A673 (cell line): ENCODE measurements around the gene SLC10A3. TPM values are rescaled to one million over a fixed set of nuclear protein-coding genes. Genes with fewer than 3 reads are reported as not detected.

Source experiments
- BruUV-seq: library from RNA; stranded (reverse); fragments of 400-500 nt; replicated peaks from 2 replicates; lab custom pipeline; 2021; lab: Mats Ljungman, UMichigan
- CTCF ChIA-PET: fragments of 300-600 bp; sonication (Branson Sonifier 250); formaldehyde crosslinking; loops from one replicate; lab custom pipeline; 2022; ENCODE audit warnings: antibody characterized with exemption; lab: Charles Lee
- POLR2A ChIA-PET: fragments of 300-600 bp; sonication (Branson Sonifier 250); formaldehyde crosslinking; loops from one replicate; lab custom pipeline; 2022; ENCODE audit warnings: antibody characterized with exemption; ENCODE audit not compliant: low non-redundant PET; lab: Charles Lee
- DNase-seq: peaks from one replicate; pipeline ENCODE4 v3.0.0-alpha.2; 2015; ENCODE audit warnings: low spot score
- H3K27ac ChIP-seq: fragments of 200-600 bp; sonication (generic); 2 replicates; pipeline ENCODE4 v1.5.1; 2016; ENCODE audit warnings: mixed run types, low read depth, mild to moderate bottlenecking, mixed read lengths, antibody characterized with exemption, low read length; ENCODE audit not compliant: poor library complexity, severe bottlenecking
- H3K27me3 ChIP-seq: fragments of 200-600 bp; sonication (generic); replicated peaks from 2 replicates; pipeline ENCODE4 v1.6.1; 2017; ENCODE audit warnings: mixed run types, low read depth, mild to moderate bottlenecking, mixed read lengths, antibody characterized with exemption, low read length; ENCODE audit not compliant: insufficient read depth, poor library complexity
- H3K36me3 ChIP-seq: fragments of 200-600 bp; sonication (generic); 2 replicates; pipeline ENCODE4 v1.6.1; 2016; ENCODE audit warnings: mixed run types, mild to moderate bottlenecking, mixed read lengths, antibody characterized with exemption, low read length; ENCODE audit not compliant: insufficient read depth, poor library complexity, severe bottlenecking
- H3K4me1 ChIP-seq: fragments of 200-600 bp; sonication (generic); 2 replicates; pipeline ENCODE4 v1.6.1; 2017; ENCODE audit warnings: mixed run types, mild to moderate bottlenecking, mixed read lengths, antibody characterized with exemption, low read length; ENCODE audit not compliant: insufficient read depth, poor library complexity, severe bottlenecking
- H3K4me3 ChIP-seq: fragments of 200-600 bp; sonication (generic); 2 replicates; pipeline ENCODE4 v1.5.1; 2016; ENCODE audit warnings: low read depth, mixed run types, mild to moderate bottlenecking, mixed read lengths, low read length; ENCODE audit not compliant: poor library complexity, severe bottlenecking
- H3K9me3 ChIP-seq: fragments of 200-600 bp; sonication (generic); 2 replicates; pipeline ENCODE4 v1.6.1; 2016; ENCODE audit warnings: mixed run types, low read depth, mild to moderate bottlenecking, mixed read lengths, antibody characterized with exemption, low read length; ENCODE audit not compliant: poor library complexity, severe bottlenecking
- EZH2 ChIP-seq: fragments of 200-600 bp; sonication (generic); IDR thresholded peaks from 2 replicates; pipeline ENCODE4 v1.6.1; 2017; ENCODE audit warnings: borderline replicate concordance, low read depth, mild to moderate bottlenecking, mixed read lengths, antibody characterized with exemption, low read length; ENCODE audit not compliant: poor library complexity, severe bottlenecking
- intact Hi-C: fragments of 100-400 bp; cut with micrococcal nuclease; formaldehyde crosslinking; loops from one replicate; pipeline ENCODE4 v1.10.0; 2022; ENCODE audit not compliant: unreplicated experiment
- total RNA-seq: library from RNA; stranded (reverse); gene quantifications from 2 replicates; pipeline ENCODE4 v1.2.3, GENCODE V29; 2021
- TF ChIP-seq, protein P1 (sequence below): fragments of 300-800, 200-600 bp; sonication (generic); conservative IDR thresholded peaks from 2 replicates; pipeline ENCODE4 v1.5.1; 2017; ENCODE audit warnings: low read depth, mild to moderate bottlenecking, antibody characterized with exemption, low read length, moderate library complexity, mixed read lengths

The SLC10A3 gene
- total RNA-seq, 1 experiment from 2014 or later = 9.7 TPM

DNA sequence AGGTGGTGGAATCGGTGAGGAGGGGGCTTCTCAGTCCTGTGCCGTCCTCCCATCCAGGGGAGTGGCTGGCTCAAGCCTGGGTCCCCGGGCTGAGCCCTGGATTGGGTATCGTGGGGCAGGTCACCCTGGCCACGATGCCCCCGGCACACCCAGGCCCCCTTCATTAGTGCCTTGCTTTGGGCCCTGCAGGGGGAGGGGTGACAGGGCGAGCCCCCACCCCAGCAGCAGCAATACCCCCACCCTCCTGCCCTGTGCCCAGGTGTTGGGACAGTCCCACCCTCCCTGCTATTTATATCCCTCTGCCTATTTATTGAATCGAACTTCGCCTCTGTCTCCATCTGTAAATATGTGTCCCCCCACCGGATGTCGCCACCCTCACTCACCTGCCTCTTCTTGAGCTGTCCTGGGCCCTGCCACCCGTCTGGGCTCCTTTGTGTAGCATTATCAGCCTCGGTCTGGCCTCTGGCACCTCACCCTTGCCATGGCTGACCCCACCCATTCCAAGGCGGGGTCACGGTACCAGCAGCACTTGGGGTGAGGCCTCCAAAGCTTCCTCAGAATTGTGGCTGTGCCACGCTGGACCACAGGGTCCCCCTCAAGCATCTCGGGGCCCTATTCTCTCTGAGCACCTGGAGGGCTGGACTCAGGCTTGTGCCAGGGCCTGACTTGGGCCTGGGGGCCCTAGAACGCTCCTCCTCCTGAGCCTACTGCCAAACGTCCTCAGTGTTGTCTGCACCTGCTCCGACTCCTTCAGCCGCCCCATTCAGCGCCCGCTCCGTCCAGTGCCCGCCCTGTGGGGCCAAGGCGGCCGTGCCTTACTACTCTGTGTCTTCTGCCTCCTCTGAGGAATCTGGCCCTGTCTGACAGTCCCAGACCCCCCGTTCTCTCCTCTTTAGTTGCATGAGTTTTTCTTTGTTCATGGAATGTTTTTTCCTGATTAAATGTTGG is 17.5 kb downstream of the SLC10A3 start:
- Histone ChIP-seq H3K27me3 (no peaks in the 10 kb centered on the region), H3K9me3 (no peaks in the 10 kb centered on the region), H3K4me3 (no peak overlapping the region), H3K27ac (no peak overlapping the region), H3K4me1 (no peaks in the 10 kb centered on the region), H3K36me3 (peaks cover 5% of the 10 kb centered on the region)
- BruUV-seq = no TSS peak
- TF ChIP-seq, protein P1, sequence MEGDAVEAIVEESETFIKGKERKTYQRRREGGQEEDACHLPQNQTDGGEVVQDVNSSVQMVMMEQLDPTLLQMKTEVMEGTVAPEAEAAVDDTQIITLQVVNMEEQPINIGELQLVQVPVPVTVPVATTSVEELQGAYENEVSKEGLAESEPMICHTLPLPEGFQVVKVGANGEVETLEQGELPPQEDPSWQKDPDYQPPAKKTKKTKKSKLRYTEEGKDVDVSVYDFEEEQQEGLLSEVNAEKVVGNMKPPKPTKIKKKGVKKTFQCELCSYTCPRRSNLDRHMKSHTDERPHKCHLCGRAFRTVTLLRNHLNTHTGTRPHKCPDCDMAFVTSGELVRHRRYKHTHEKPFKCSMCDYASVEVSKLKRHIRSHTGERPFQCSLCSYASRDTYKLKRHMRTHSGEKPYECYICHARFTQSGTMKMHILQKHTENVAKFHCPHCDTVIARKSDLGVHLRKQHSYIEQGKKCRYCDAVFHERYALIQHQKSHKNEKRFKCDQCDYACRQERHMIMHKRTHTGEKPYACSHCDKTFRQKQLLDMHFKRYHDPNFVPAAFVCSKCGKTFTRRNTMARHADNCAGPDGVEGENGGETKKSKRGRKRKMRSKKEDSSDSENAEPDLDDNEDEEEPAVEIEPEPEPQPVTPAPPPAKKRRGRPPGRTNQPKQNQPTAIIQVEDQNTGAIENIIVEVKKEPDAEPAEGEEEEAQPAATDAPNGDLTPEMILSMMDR = no peak
- no peak for TF ChIP-seq EZH2
- POLR2A ChIA-PET = no interaction called here
- intact Hi-C loops = no loop called here
- CTCF ChIA-PET = no interaction called here
- no peak for DNase-seq

- BruUV-seq = no TSS peak
- intact Hi-C loops = no loop called here
- Histone ChIP-seq H3K36me3 (peaks cover 5% of the 10 kb centered on the region), H3K27me3 (no peaks in the 10 kb centered on the region), H3K4me3 (no peak overlapping the region), H3K27ac (no peak overlapping the region), H3K4me1 (no peaks in the 10 kb centered on the region), H3K9me3 (no peaks in the 10 kb centered on the region)
- CTCF ChIA-PET = no interaction called here
- TF ChIP-seq EZH2 = no peak
- TF ChIP-seq, protein P1 = no peak
- POLR2A ChIA-PET = no interaction called here
- no peak for DNase-seq
Observed at GRCh38 chrX:154471839-154472684, 18.4 kb downstream of the SLC10A3 start.

GRCh38 chrX:154470914-154471568 is 19.4 kb downstream of the SLC10A3 start:
- no peak overlapping the region for H3K27ac ChIP-seq
- H3K9me3 ChIP-seq = no peaks in the 10 kb centered on the region
- TF ChIP-seq, protein P1 = no peak
- no peak for TF ChIP-seq EZH2
- POLR2A ChIA-PET = no interaction called here
- DNase-seq = no peak
- no peaks in the 10 kb centered on the region for H3K27me3 ChIP-seq
- H3K4me1 ChIP-seq = no peaks in the 10 kb centered on the region
- CTCF ChIA-PET = no interaction called here
- BruUV-seq = no TSS peak
- intact Hi-C loops = no loop called here
- peaks cover 5% of the 10 kb centered on the region for H3K36me3 ChIP-seq
- H3K4me3 ChIP-seq = no peak overlapping the region
